Astrocyte (in vitro differentiated cells and primary cell): Measurements from ENCODE around the gene LOXHD1.

Source experiments
- CTCF ChIP-seq: IDR thresholded peaks from 2 replicates; pipeline ENCODE4 v1.5.1; 2011; ENCODE audit warnings: low read depth, mild to moderate bottlenecking, inconsistent platforms, low read length, moderate library complexity; ENCODE audit not compliant: insufficient read depth
- EZH2 ChIP-seq: IDR thresholded peaks from 2 replicates; pipeline ENCODE4 v1.6.1; 2012; ENCODE audit warnings: mild to moderate bottlenecking, low read length, inconsistent platforms; ENCODE audit not compliant: insufficient read depth

- no peak for TF ChIP-seq CTCF
- TF ChIP-seq EZH2: no peak
These were observed 118.6 kb downstream of the LOXHD1 start for GRCh38 chr18:46538376-46538775.
